T47D (cell line): ENCODE results near the gene VPS39.

Experiments used
- DNase-seq, 2 experiments: peaks; one replicate each; pipeline versions ENCODE4 v3.0.0 to v3.0.0-alpha.2; 2011 to 2012; ENCODE audit warnings: low read depth in 1 of 2, low spot score in 1 of 2
- JUND ChIP-seq: IDR thresholded peaks from 2 replicates; pipeline ENCODE4 v1.6.1; 2012; ENCODE audit warnings: low read depth
- in situ Hi-C: cut with HindIII; loops from 2 replicates; pipeline ENCODE4 v1.10.0; 2016; ENCODE audit warnings: low sequenced_read_pairs, low pct_unique_long_range_greater_than_20kb

The VPS39 gene

DNA sequence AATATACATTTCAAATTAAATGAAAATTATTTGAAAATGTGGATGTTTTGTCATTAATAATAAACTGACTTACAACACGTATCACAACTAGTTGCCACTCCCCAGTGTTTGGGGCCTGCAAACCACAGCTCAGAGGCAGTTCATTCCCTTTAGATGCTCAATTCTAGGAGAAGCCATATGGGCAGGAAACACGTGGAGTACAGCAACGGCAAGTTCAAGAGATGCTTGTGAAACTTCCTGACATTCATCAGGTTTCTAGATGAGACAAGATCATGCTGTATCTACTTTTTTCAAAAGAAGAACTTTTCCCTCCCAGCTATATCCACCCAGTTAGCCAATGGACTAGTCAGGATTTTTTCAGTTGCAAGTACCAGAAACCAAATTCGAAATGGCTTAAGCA is 96.2 kb downstream of the VPS39 start:
- in situ Hi-C loops = no loop called here
- DNase-seq = no peak
- TF ChIP-seq JUND = no peak

GRCh38 chr15:42110367-42110766 is 97.7 kb downstream of the VPS39 start:
- no peak for DNase-seq
- in situ Hi-C loops = no loop called here

DNA sequence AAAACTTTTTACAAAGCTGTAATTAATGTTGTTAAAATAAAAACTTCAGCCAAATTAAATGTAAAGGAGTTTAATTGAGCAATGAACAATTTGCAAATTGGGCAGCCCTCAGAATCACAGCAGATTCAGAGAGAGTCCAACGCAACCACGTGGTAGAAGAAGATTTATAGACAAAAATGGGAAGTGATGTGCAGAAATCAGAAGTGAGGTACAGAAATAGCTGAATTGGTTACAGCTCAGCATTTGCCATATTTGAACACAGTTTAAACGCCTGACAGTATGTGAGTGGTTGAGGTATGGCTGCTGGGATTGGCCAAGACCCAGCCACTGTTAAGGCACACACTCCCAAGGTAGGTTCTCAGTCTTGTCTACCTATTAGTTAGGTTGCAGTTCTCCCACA is 99.3 kb downstream of the VPS39 start:
- in situ Hi-C loops = no loop called here
- DNase-seq = no peak

More at GRCh38 chr15:42110367-42110766, 97.7 kb downstream of the VPS39 start:
- no peak for TF ChIP-seq JUND

More for the DNA sequence above, 99.3 kb downstream of the VPS39 start:
- no peak for TF ChIP-seq JUND
